ENCODE results near the gene COL23A1. TPM values are rescaled to one million over a fixed set of nuclear protein-coding genes. Genes with fewer than 3 reads are reported as not detected.

Gene COL23A1
- total and polyA plus RNA-seq, 2 of the 8 experiments (the other 6 are each of a cell fraction or from before 2014, with no cell fraction given), result 3.1 to 4.7 TPM

DNA sequence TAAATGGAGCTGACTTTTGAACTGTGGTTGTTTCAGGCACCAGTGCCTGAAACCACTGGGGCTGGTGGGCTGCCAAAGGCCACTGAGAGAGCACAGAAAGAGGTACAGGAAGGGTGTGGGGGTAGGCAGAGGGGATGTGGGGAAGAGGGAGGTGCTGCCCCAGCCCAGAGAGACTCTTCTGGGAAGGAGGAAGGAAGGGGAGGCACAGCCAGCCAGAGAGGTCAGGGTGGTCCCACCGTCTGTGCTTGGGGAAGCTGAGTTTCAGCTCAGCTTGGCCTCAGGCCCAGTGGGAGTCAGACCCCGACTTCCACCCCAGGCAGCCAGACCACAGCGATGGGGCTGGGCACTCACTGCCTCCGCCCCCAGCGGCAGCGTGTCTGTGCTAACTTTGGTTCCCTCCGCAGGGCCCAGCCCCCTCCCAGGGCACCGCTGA is 348.9 kb downstream of the COL23A1 start:
- peaks cover 0 to 2% of the 10 kb centered on the region in 2 experiments for H4K20me1 ChIP-seq (replicated peaks in 1 of 2; ENCODE audit: control insufficient read depth in 1 of 2, insufficient read depth in 2 of 2, low read length in 2 of 2)
- DNase-seq (ENCODE audit: low read depth in 1 of 2, low spot score in 2 of 2) (no peak), FAIRE-seq (no peak)
- H2BK15ac ChIP-seq (ENCODE audit: low read length), result no peak overlapping the region
- H3K9me3 ChIP-seq (ENCODE audit: insufficient read depth in 2 of 2, low read depth in 1 of 2, low read length in 1 of 2), result no peaks in the 10 kb centered on the region
- WGBS, 2 experiments (ENCODE audit: extremely low coverage in 1 of 2, insufficient coverage in 1 of 2, insufficient read length in 1 of 2, insufficient replicate concordance in 2 of 2, low coverage in 1 of 2, low lambda C conversion rate in 2 of 2, missing lambda C conversion rate in 1 of 2), result 86% methylated on average over 7 of the region's 8 CpGs; no CpG with 5 or more reads in 1 of the 2 experiments
- no peak overlapping the region for H4K5ac ChIP-seq (ENCODE audit: insufficient read length, low read depth, low read length)
- peaks cover 12% of the 10 kb centered on the region; the same call in 1 of the 2 replicates for H3K23me2 ChIP-seq (ENCODE audit: low read depth, low read length)
- no peak overlapping the region for H3K4ac ChIP-seq (replicated peaks; ENCODE audit: insufficient read length, low read depth, low read length)
- no peak overlapping the region for H2BK12ac ChIP-seq (ENCODE audit: low read depth, low read length)
- H3K79me1 ChIP-seq (ENCODE audit: low read depth, low read length), result no peaks in the 10 kb centered on the region; the same call in 1 of the 2 replicates
- H3K23ac ChIP-seq (ENCODE audit: insufficient read length), result no peak overlapping the region
- H2BK5ac ChIP-seq (ENCODE audit: low read depth, low read length), result no peak overlapping the region
- H3K14ac ChIP-seq (ENCODE audit: insufficient read length), result no peak overlapping the region
- no peak overlapping the region for H4K8ac ChIP-seq (ENCODE audit: extremely low read depth, insufficient read depth, low read length)
- no peak overlapping the region for H3K4me2 ChIP-seq (ENCODE audit: insufficient read depth in 1 of 2, low read depth in 2 of 2, low read length in 2 of 2)
- H3K36me3 ChIP-seq (ENCODE audit: control insufficient read depth in 2 of 4, insufficient read depth in 4 of 4, low read length in 3 of 4), result no peaks in the 10 kb centered on the region
- H3K27me3 ChIP-seq (replicated peaks in 1 of 4; ENCODE audit: control insufficient read depth in 3 of 4, extremely low read depth in 1 of 4, insufficient read depth in 3 of 4, low read length in 3 of 4), result no peaks in the 10 kb centered on the region
- H3K9ac ChIP-seq (replicated peaks in 1 of 4; ENCODE audit: extremely low read depth in 1 of 4, low read depth in 3 of 4, low read length in 3 of 4), result no peak overlapping the region
- H3K4me3 ChIP-seq (ENCODE audit: extremely low read depth in 1 of 4, insufficient read depth in 2 of 4, low read depth in 3 of 4, low read length in 4 of 4), result no peak overlapping the region
- ChIA-PET POLR2A (ENCODE audit: partially characterized antibody) (interaction anchor here (0.7 to 2.2 kb wide), 3 partner anchors 9 to 13 kb away, joined by 3 to 6 read pairs (median 4); partner anchors contain the start of gene PHYKPL), CTCF (ENCODE audit: partially characterized antibody) (interaction anchor here (1.2 to 1.5 kb wide), 3 partner anchors 10 to 30 kb away, joined by 3 to 7 read pairs (median 5); no protein-coding TSS in a partner anchor)
- H3K18ac ChIP-seq (ENCODE audit: extremely low read depth, low read length), result no peak overlapping the region
- no peak overlapping the region for H3K56ac ChIP-seq (replicated peaks; ENCODE audit: insufficient read length, low read depth, low read length)
- H3K4me1 ChIP-seq (replicated peaks in 1 of 4; ENCODE audit: control insufficient read depth in 3 of 4, insufficient read depth in 4 of 4, low read length in 3 of 4), result peaks cover 0 to 3% (median 1%) of the 10 kb centered on the region in 4 experiments; a peak in 3 of 7 replicates
- H3K27ac ChIP-seq (ENCODE audit: low read depth, low read length), result no peak overlapping the region
- no peak overlapping the region for H2BK20ac ChIP-seq (ENCODE audit: low read length)
- no peak overlapping the region for H2AK5ac ChIP-seq (ENCODE audit: low read depth, low read length)
- no peak overlapping the region for H4K91ac ChIP-seq (replicated peaks; ENCODE audit: insufficient read length, low read length)
- no peak overlapping the region for H2AFZ ChIP-seq (ENCODE audit: low read length)
- no peak overlapping the region for H2BK120ac ChIP-seq (replicated peaks; ENCODE audit: low read depth, low read length)
- no peaks in the 10 kb centered on the region for H3K79me2 ChIP-seq (ENCODE audit: control insufficient read depth in 1 of 2, insufficient read depth in 2 of 2, low read length in 2 of 2)
- TF ChIP-seq CTBP2 (IDR thresholded peaks at IDR 0.05; ENCODE audit: borderline replicate concordance, insufficient read depth, insufficient read length, low read length) (no peak), POLR2AphosphoS5 (IDR thresholded peaks at IDR 0.05; ENCODE audit: low read depth, low read length) (no peak), EP300 (IDR thresholded peaks at IDR 0.05; ENCODE audit: borderline replicate concordance in 1 of 2, low read depth in 2 of 2, low read length in 2 of 2) (no peak), KDM5A (IDR thresholded peaks at IDR 0.05; ENCODE audit: low read length) (no peak), TAF1 (IDR thresholded peaks at IDR 0.05; ENCODE audit: low read depth, low read length) (no peak), TAF7 (optimal IDR thresholded peaks at IDR 0.05; ENCODE audit: borderline replicate concordance, low read depth, low read length) (no peak), SIN3A (conservative IDR thresholded peaks at IDR 0.05 in 1 of 2, IDR thresholded peaks at IDR 0.05 in 1 of 2; ENCODE audit: low read depth in 1 of 2, low read length in 2 of 2) (no peak), KDM1A (IDR thresholded peaks at IDR 0.05; ENCODE audit: borderline replicate concordance, low read length) (no peak), GTF2F1 (IDR thresholded peaks at IDR 0.05; ENCODE audit: borderline replicate concordance, low read depth, low read length) (no peak), CHD1 (IDR thresholded peaks at IDR 0.05; ENCODE audit: low read depth, low read length) (no peak)

Data from H1 (cell line).